ENCODE measurements around the gene DOP1A. TPM values are rescaled to one million over a fixed set of nuclear protein-coding genes. Genes with fewer than 3 reads are reported as not detected.

The DOP1A gene
- total RNA-seq, 1 donor from 2014 or later = 23.1 TPM

DNA sequence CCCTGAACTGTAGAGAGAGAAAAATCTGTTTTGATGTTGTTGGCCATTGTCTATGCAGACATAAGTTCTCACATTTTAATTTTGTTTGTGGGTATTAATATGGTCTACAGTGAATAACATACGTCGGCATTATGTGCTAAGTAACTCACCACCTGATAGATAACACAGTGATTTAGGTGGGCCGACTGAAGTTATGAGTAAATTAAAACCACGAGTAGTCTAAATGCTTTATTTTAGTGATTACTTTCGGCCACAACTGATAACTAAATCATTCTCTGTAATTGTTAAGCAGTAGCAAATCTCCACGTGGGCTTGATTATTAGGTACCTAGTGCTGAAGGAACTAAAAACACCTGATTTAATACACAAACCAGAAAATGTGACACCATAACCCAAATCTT, 1.1 kb downstream of the DOP1A start:
- DNase-seq (ENCODE audit: extremely low spot score, unreplicated experiment) = no peak
- Mint-ChIP-seq H3K4me3 (ENCODE audit: unreplicated experiment) (peak overlapping the region; percentile 87), H3K27me3 (ENCODE audit: unreplicated experiment) (no peaks in the 10 kb centered on the region), H3K27ac (ENCODE audit: unreplicated experiment) (peak overlapping the region; percentile 70), H3K4me1 (ENCODE audit: unreplicated experiment) (peaks cover 29% of the 10 kb centered on the region), H3K36me3 (ENCODE audit: unreplicated experiment) (no peaks in the 10 kb centered on the region), H3K9me3 (ENCODE audit: unreplicated experiment) (no peaks in the 10 kb centered on the region)
- TF ChIP-seq, protein P1, sequence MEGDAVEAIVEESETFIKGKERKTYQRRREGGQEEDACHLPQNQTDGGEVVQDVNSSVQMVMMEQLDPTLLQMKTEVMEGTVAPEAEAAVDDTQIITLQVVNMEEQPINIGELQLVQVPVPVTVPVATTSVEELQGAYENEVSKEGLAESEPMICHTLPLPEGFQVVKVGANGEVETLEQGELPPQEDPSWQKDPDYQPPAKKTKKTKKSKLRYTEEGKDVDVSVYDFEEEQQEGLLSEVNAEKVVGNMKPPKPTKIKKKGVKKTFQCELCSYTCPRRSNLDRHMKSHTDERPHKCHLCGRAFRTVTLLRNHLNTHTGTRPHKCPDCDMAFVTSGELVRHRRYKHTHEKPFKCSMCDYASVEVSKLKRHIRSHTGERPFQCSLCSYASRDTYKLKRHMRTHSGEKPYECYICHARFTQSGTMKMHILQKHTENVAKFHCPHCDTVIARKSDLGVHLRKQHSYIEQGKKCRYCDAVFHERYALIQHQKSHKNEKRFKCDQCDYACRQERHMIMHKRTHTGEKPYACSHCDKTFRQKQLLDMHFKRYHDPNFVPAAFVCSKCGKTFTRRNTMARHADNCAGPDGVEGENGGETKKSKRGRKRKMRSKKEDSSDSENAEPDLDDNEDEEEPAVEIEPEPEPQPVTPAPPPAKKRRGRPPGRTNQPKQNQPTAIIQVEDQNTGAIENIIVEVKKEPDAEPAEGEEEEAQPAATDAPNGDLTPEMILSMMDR (IDR thresholded peaks at IDR 0.05) = no peak

DNA sequence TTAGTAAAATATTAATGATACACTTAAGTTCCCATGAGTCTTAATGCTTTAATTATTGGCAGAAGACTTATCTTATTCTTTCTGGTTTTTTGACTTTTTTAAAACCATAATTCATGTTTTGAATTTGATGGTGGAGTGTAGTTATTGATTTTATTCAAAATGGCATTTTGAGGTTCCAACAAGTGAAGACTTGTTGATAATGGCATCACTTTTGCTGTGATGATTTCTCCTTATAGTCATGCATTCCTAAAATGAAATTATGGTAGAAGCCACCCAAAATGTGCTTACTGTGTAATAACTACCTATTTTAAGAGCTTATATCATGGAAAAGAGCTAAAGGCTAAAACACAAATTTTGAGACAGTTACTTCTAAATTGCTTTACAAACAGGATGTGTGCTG, 2.2 kb downstream of the DOP1A start:
- Mint-ChIP-seq H3K4me3 (ENCODE audit: unreplicated experiment) (no peak overlapping the region), H3K36me3 (ENCODE audit: unreplicated experiment) (no peaks in the 10 kb centered on the region), H3K4me1 (ENCODE audit: unreplicated experiment) (peaks cover 23% of the 10 kb centered on the region), H3K27me3 (ENCODE audit: unreplicated experiment) (no peaks in the 10 kb centered on the region), H3K9me3 (ENCODE audit: unreplicated experiment) (no peaks in the 10 kb centered on the region), H3K27ac (ENCODE audit: unreplicated experiment) (no peak overlapping the region)
- no peak for DNase-seq (ENCODE audit: extremely low spot score, unreplicated experiment)
- TF ChIP-seq, protein P1 (IDR thresholded peaks at IDR 0.05) = no peak

DNA sequence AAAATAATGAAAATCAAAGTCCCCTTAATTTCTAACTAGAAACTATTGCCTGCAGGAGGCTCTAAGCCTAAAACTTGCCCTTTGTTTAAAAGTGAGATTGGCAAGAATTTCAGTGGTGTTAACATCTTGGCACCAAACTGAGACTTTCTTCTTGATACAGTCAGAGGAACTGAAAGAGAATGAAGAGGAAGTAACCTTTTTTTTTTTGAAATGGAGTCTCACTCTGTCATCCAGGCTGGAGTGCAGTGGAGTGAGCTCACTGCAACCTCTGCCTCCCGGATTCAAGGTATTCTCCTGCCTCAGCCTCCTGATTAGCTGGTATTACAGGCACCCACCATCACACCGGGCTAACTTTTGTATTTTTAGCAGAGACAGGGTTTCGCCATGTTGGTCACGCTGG, 3.6 kb downstream of the DOP1A start:
- H3K9me3 Mint-ChIP-seq (ENCODE audit: unreplicated experiment) = peaks cover 4% of the 10 kb centered on the region
- TF ChIP-seq, protein P1 (IDR thresholded peaks at IDR 0.05) = no peak
- H3K27ac Mint-ChIP-seq (ENCODE audit: unreplicated experiment) = no peak overlapping the region
- peaks cover 6% of the 10 kb centered on the region for H3K36me3 Mint-ChIP-seq (ENCODE audit: unreplicated experiment)
- peaks cover 16% of the 10 kb centered on the region for H3K4me1 Mint-ChIP-seq (ENCODE audit: unreplicated experiment)
- no peak overlapping the region for H3K4me3 Mint-ChIP-seq (ENCODE audit: unreplicated experiment)
- no peaks in the 10 kb centered on the region for H3K27me3 Mint-ChIP-seq (ENCODE audit: unreplicated experiment)
- no peak for DNase-seq (ENCODE audit: extremely low spot score, unreplicated experiment)

DNA sequence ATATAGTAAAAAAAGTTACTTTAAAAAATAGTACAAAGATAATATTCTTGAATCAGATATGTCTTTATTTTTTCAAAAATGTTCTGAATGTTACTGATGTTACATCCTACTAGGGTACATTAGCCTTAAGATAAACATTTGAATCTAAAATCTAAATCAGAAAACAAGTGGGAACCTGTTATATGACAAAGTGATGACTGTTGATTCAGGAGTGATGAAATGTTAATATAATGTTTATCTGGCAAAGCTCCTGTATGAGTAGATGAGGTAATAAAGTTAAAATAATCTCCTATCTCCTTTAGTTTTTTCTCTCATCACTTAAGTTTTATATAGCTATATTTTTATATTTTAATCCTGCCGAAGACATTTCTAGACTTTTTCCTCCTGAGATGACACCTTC, 4.2 kb downstream of the DOP1A start:
- Mint-ChIP-seq H3K4me1 (ENCODE audit: unreplicated experiment) (peaks cover 14% of the 10 kb centered on the region), H3K36me3 (ENCODE audit: unreplicated experiment) (peaks cover 7% of the 10 kb centered on the region), H3K27me3 (ENCODE audit: unreplicated experiment) (no peaks in the 10 kb centered on the region), H3K27ac (ENCODE audit: unreplicated experiment) (no peak overlapping the region), H3K4me3 (ENCODE audit: unreplicated experiment) (no peak overlapping the region), H3K9me3 (ENCODE audit: unreplicated experiment) (peaks cover 4% of the 10 kb centered on the region)
- TF ChIP-seq, protein P1 (IDR thresholded peaks at IDR 0.05) = no peak
- DNase-seq (ENCODE audit: extremely low spot score, unreplicated experiment) = no peak

DNA sequence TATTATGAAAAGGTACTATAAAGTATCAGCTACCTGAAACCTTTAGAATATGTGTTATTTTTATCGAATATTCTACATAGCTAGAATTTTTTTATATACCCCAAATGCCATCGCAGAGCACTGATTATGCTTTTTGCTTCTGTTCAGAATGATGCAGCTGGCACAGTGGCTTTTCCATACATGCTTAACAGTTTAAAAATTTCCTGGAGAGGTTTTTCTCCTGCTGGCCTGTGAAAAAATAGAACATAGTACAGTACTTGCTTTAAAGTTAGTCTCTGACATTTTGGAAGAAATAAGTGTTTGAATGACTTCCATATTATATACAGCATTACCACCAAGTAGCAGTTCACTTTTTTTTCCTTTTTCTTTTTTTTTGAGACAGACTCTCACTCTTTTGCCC, 5.3 kb downstream of the DOP1A start:
- H3K27ac Mint-ChIP-seq (ENCODE audit: unreplicated experiment) = no peak overlapping the region
- TF ChIP-seq, protein P1 (IDR thresholded peaks at IDR 0.05) = no peak

More for the DNA sequence above, 5.3 kb downstream of the DOP1A start:
- Mint-ChIP-seq H3K9me3 (ENCODE audit: unreplicated experiment) (peaks cover 4% of the 10 kb centered on the region), H3K36me3 (ENCODE audit: unreplicated experiment) (peaks cover 7% of the 10 kb centered on the region), H3K4me3 (ENCODE audit: unreplicated experiment) (no peak overlapping the region), H3K4me1 (ENCODE audit: unreplicated experiment) (peaks cover 14% of the 10 kb centered on the region), H3K27me3 (ENCODE audit: unreplicated experiment) (no peaks in the 10 kb centered on the region)
- no peak for DNase-seq (ENCODE audit: extremely low spot score, unreplicated experiment)
